HG03520 (cell line): Measurements from ENCODE around the gene SCN3A.

ENCODE experiments used
- ATAC-seq: cut with Tn5 transposase; IDR thresholded peaks from one replicate; pipeline ENCODE4 v1.9.1; 2021; ENCODE audit warnings: mild to moderate bottlenecking, moderate library complexity; ENCODE audit not compliant: unreplicated experiment

SCN3A gene

DNA sequence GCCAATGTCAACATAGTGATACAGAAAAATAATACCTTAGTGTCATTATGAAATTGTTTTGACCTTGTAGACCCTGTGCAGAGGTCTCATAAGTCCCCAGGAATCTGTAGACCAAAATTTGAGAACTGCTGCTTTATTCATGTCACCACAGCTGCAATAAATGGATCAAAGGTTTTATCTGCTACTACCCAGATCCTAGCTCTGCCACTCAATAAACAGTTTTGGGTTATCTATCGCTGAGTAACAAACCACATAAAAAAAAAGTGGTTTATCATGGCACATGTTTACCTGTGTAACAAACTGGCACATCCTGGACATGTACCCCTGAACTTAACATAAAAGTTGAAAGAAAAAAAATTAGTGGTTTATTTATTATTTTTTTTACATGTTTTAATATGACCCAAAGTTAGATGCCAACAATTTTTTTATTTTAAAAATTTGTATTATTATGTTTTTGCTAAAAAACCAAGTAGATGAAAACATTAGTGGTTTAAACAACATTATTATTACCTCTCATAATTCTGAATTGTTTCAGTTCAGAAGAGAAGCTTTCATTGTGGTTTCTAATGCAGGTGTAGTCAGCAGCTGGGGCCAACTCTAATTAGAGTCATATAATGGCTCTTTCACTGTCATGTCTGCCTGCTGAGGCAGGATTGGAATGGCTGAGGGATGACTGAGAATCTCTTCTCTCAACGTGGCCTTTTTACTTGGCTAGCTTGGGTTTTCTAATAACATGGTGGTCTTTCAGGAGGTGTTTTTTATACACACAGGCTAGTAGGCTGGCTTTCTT is 145.2 kb downstream of the SCN3A start:
- no peak for ATAC-seq

DNA sequence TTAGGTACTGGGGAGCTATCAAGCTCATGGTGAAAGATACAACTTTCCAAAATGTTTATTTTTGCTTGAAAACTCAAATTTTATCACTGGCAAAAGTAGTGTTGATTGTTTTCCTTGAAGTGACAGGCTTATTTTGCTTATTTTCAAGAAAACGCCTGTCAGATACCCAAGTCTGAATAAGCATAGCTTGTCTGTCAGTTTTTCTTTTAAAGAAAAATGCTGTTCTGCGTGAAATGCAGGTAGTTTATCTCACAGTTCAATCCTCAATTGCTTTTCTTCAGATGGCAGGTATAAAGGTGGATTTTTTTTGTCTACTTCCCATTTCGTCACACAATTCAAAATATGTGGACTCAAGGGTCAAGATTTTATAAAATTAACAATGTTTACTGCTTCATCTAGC is 145.9 kb downstream of the SCN3A start:
- no peak for ATAC-seq

DNA sequence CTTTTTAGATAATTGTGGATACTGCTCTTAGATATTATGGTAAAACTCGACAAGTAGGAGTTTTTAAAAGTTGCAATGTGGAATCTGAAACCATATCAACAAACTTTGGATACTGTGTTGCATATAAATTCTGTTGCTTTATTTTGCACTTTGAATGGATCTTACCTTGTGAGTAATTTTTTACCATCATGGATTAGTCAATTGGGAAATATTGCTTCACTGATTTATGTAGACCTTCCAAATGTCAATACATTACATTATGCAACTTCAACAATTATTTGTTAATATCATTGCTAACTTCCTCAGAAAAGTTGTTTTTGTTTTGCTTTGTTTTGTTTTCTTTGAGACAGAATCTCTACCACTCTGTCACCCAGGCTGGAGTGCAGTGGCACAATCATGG is 146.5 kb downstream of the SCN3A start:
- ATAC-seq = no peak

DNA sequence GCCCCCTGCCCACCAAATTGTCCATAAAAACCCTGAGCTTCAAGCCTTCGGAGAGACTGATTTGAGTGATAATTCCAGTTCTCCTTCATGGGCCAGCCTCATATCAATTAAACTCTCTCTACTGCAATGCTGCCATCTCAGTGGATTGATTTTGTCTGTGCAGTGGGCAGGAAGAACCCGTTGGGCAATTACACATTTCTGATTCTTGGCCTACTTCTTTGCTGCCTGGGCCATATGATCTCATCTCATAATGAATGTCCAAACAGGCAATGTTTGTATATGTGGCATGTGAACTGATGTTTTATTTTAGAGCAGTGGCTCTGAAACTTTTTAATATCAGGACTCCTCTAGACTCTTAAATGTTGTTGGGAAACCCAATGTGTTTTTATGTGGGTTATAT is 147.3 kb downstream of the SCN3A start:
- ATAC-seq = no peak

DNA sequence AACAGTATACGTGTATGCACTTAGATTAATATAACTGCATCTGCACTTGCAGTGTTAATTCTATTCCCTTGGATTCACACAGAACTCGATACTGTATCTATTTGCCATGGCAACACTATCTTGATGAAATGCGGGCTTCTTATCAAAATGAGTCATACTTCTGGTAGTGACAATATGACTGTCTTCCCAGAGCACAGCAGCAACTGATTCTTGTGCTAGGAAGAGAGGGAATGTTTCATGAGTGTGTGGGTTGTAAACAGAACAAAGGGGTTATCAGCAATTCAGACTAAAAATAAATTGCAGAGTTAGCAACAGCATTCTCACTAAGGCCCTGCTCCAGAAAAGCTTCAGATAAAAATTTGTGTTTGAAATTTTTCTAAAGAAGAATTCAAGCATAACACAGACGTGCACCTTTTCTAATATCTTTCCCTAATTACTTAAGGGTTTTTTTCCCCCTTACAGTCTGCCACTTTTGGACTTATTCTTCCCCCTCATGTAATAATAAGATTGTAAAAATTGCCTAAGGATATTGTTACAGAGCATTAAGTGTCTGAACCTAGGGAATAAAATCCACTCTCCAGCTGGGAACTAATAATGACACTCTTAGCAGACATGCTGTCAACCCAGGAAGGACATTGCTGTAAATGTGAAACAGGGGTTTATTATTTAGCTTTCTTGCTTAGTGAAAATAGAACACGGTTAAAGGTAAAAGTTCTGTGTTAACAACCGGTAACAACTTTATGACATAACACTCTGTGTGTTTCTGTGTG is 148.6 kb downstream of the SCN3A start:
- ATAC-seq = no peak

DNA sequence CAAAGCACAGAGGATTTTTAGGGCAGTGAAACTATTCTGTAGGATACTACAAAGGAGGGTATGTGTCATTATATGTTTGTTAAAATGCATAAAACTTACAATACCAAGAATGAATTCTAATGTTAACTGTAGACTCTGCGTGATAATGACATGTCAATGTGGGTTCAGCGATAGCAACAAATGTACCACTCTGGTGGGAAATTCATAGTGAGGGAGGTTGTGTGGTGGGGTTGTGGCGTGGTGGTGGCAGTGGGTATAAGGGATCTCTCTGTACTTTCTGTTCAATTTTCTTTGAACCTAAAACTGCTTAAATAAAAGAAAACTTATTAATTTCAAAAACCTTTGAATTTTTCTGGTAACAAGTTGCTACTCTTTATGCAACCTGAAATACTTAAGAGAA is 149.2 kb downstream of the SCN3A start:
- ATAC-seq = no peak

DNA sequence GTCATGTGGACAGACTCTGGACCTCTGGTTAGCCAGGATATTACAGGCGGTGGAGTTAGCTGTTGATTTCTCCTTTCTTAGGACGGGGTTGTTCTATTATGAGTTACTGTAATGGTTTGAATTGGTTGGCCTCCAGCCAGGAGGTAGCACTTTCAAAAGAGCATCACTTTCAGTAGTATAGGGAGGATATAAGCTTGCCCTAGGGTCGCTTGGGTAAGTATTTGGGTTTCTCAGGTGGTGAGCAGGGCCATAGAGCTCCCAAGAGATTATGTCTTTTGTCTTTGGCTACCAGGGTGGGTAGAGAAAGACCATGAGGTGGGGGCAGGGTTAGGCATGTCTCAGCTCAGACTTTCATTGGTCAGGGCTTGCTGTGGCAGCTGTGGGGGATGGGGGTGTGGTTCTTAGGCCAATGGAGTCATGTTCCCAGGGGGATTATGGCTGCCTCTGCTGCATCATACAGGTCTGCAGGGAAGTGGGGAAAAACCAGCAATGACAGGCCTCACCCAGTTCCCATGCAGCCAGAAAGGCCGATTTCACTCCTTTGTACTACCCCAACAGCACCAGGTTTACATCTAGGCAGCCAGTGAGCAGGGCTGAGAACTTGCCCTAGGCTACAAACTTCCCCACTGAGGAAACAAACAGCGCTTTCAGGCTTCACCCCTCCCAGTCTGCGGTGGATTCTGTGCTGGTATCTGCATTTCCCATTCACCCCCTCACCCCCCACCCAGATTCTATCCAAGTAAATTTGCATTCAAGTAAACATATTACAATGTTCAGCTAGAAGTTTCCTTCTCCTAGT is 159.1 kb downstream of the SCN3A start:
- ATAC-seq = no peak
